Raji (cell line): ENCODE measurements around the gene CDT1.

Source experiments
- POLR2A ChIP-seq: IDR thresholded peaks from 2 replicates; pipeline ENCODE4 v1.6.1; 2011; ENCODE audit warnings: low read depth, low read length, control low read depth; ENCODE audit not compliant: insufficient read depth

CDT1 gene

DNA sequence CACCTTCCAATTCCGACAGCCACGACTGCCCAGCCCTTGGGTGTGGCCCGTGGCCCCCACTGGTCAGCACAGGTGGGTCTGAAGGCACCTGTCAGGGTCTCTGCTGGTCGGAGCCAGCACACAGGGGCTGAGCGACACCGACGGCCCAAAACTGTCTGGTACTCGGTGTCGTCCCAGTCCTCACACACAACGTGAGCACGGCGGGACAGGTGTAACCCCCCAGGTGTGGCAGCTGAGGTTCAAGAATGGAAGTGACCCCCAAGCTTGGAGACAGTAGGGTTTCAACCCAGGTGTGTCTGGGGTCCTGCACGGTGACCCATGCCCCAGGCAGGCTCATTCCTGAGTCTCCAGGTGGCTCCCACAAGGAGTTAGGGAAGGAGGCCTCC is 52.1 kb downstream of the CDT1 start:
- TF ChIP-seq POLR2A = no peak

DNA sequence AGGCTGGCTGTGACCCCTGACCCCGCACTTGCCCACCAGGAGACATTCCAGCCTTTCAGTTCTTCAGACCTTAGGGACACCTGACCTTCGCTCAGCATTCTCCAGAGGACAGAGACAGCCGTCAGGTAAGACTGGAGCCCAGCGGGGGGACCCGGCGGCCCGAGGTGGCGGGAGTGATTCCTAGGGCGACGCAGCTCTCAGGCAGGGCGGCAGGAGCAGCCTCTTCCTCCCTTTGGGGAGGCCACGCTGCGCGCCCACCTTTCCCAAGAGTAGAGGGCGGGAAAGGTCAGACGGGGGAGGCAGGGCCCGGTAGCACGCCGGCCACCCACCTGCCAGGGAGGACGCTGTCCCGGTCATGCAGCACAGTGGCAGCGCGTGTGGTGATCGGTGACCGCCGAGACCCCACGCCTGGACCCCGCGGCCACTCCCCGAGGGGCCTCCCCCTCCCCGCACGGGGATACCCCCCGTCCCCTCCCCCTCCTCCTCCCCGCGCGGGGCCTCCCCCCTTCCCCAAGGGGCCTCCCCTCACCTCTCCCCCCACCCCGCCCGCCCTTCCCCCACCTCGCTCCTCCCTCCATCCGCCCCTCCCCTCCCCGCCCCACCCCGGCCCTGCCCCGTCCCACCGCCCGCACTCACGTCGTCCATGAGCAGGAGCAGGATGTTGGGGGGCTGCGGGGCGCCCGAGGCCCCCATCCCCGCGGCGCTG is 52.7 kb downstream of the CDT1 start:
- TF ChIP-seq POLR2A = no peak

DNA sequence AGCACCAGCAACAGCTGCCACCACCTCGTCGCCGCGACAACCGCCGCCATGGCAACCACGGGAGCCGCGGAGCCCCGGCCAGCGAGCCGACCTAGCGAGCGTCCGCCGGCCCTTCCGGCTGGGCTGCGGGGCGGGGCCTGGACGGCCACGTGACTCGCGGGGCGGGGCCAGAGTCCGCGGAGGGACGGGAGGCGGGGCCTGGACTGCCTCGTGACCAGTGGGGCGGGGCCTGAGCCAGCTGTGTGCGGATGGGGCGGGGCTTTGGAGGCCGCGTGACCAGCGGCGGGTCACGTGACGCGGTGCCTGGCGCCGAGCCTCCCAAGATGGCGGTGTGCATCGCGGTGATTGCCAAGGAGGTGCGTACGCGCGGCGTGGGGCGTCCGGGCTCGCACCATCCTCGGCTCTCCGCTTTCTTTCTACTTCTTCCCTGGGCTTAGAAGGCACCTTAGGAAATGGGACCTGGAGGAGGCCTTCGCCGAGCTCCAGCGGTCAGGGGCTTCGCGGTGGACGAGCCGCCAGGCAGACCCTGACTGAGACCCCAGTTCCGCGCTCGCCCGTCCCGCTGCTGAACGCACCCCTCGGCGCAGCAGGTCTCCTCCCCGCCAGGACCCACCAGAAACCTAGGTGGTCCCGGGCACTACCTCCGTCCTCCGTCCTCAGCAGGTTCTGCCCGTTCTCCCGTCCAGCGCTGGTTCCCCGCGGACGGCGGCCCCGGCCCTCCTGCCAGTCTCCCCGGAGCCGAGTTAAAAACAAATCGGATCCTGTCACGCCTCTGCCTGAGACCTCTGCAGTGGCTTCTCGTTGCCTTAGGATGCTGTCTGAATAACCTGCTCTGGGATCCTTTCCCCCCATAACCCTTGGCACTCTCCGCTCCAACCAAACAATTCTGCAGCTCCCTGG is 53.5 kb downstream of the CDT1 start, which contains the start of the genes GALNS and TRAPPC2L:
GALNS (minus strand) TSS at position 120 of the 900 bp plus-strand sequence; CDS start at position 50, 70 bp downstream.
TRAPPC2L (plus strand) TSS at position 300 of the 900 bp plus-strand sequence; CDS start at position 324, 24 bp downstream.
- peak; percentile 97 for TF ChIP-seq POLR2A

DNA sequence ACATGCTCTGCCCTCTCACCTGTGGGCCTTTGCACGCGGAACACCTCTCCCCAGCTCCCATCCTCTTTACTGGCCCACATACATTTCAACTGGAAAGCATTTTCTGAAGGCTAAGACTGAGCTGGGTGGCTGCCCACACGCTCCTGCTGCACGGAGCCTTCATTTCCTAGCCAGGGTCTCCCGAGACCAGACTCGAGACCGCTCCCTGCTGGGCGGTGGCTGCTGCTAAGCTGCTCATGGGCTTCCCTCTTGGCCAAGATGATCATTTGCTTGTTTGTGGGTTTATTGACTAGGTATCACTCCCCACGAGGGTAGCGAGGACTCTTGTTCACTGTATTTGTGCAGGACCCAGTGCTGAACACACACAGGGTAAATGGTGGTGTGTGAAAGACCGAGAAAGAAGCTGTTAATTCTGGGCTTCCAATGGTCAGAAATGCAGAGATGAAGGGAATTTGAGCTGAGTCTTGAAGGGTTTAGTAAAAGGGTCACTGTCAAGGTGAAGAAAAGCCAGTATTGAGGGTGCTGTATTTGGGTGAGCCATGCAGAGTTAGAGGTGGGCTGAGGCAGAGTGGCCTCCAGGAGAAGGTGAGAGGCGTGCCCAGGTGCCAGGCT is 54.2 kb downstream of the CDT1 start:
- TF ChIP-seq POLR2A = peak; percentile 32; the same call in 1 of the 2 replicates
